ENCODE measurements around the gene IGFN1. TPM values are rescaled to one million over a fixed set of nuclear protein-coding genes. Genes with fewer than 3 reads are reported as not detected.

Gene IGFN1
- total and polyA plus RNA-seq, 9 donors: 0.05 to 1.6 (median 0.51) TPM; not detected in 2

DNA sequence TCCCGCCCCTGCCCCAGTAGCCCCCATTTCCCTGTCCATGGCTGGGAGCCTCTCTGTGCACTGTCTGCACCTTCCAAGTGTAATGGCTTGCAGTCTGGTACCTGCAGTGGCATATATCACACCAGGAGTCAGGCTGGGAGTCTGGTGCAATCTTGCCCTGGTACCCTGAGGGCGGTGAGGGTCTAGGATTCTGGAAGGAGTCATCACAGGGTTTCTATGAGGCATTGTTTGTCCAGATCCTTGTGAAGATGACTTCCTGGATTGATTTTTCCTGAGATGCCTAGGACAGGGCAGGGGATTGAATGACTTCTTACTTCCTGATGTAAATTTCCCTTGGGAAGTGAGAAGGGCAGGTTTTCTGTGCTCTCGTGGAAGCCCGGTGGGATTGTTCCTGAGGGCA is 86.8 kb downstream of the IGFN1 start:
- no peaks in the 10 kb centered on the region for H3K4me1 ChIP-seq (ENCODE audit: insufficient read depth)
- DNase-seq: no peak
- no peaks in the 10 kb centered on the region for H3K9me3 ChIP-seq
- 80 to 85% (median 85%) methylated on average over 4 of the region's 4 CpGs for WGBS, 3 donors
- intact Hi-C loops (cut with DNase I): no loop called here
- H3K4me3 ChIP-seq: no peak overlapping the region
- TF ChIP-seq POLR2A (IDR thresholded peaks at IDR 0.05) (no peak), CTCF (IDR thresholded peaks at IDR 0.05) (no peak), EP300 (IDR thresholded peaks at IDR 0.05) (no peak)
- no peaks in the 10 kb centered on the region for H3K27me3 ChIP-seq
- H3K27ac ChIP-seq: no peak overlapping the region
- no peaks in the 10 kb centered on the region for H3K36me3 ChIP-seq

Other genes with a start within 250 kb of the IGFN1 start
- gene KIF21B, start 167.1 kb upstream of the IGFN1 start, total RNA-seq: 1 to 10 TPM in 4 of 7 donors, under 1 TPM in 3; 0.57 to 1.9 (median 1.0) TPM
- gene KIF21B, start 167.1 kb upstream of the IGFN1 start, polyA plus RNA-seq: under 1 TPM; 0.58 to 0.65 TPM
- under 1 TPM in 1 of 7 donors, not detected in 6; 0.05 TPM for gene CACNA1S, start 78.4 kb upstream of the IGFN1 start, total RNA-seq
- gene CACNA1S, start 78.4 kb upstream of the IGFN1 start, polyA plus RNA-seq: under 1 TPM; 0.01 to 0.05 TPM
- not detected for gene ASCL5, start 63.6 kb upstream of the IGFN1 start, total RNA-seq
- gene ASCL5, start 63.6 kb upstream of the IGFN1 start, polyA plus RNA-seq: under 1 TPM in 1 of 2 donors, not detected in 1; 0.06 TPM
- gene TMEM9, start 36.4 kb upstream of the IGFN1 start, total RNA-seq: 100 to 1,000 TPM in 1 of 7 donors, 10 to 100 TPM in 6; 65.5 to 101 (median 88.8) TPM
- 100 to 1,000 TPM in 1 of 2 donors, 10 to 100 TPM in 1; 49.5 to 114 TPM for gene TMEM9, start 36.4 kb upstream of the IGFN1 start, polyA plus RNA-seq
- gene PKP1, start 92.7 kb downstream of the IGFN1 start, total RNA-seq: under 1 TPM in 5 of 7 donors, not detected in 2; 0.07 to 0.48 (median 0.18) TPM
- gene PKP1, start 92.7 kb downstream of the IGFN1 start, polyA plus RNA-seq: under 1 TPM; 0.05 to 0.18 TPM
- 1 to 10 TPM in 2 of 7 donors, under 1 TPM in 4, not detected in 1; 0.11 to 2.8 (median 0.68) TPM for gene TNNT2, start 186.9 kb downstream of the IGFN1 start, total RNA-seq
- 1 to 10 TPM; 1.6 to 2.3 TPM for gene TNNT2, start 186.9 kb downstream of the IGFN1 start, polyA plus RNA-seq
- gene LAD1, start 208.5 kb downstream of the IGFN1 start, total RNA-seq: 1 to 10 TPM in 5 of 7 donors, not detected in 2; 1.7 to 9.8 (median 3.9) TPM
- gene LAD1, start 208.5 kb downstream of the IGFN1 start, polyA plus RNA-seq: under 1 TPM; 0.13 to 0.98 TPM
- gene TNNI1, start 230.9 kb downstream of the IGFN1 start, total RNA-seq: under 1 TPM in 4 of 7 donors, not detected in 3; 0.15 to 0.97 (median 0.24) TPM
- under 1 TPM in 1 of 2 donors, not detected in 1; 0.02 TPM for gene TNNI1, start 230.9 kb downstream of the IGFN1 start, polyA plus RNA-seq